K562 (cell line): ENCODE data around the gene NR5A1. TPM values are rescaled to one million over a fixed set of nuclear protein-coding genes. Genes with fewer than 3 reads are reported as not detected.

Experiments used
- ATAC-seq: fragments of 200-7000 bp; cut with Tn5 transposase; 3 replicates; pipeline ENCODE4 v1.9.1; 2020; ENCODE audit warnings: moderate library complexity
- BruUV-seq: library from RNA; stranded (reverse); fragments of 400-500 nt; replicated peaks from 2 replicates; lab custom pipeline; 2021; lab: Mats Ljungman, UMichigan
- CTCF ChIA-PET: fragments of 300-600 bp; formaldehyde crosslinking; extraction: SDS; loops from one replicate; lab custom pipeline; 2021; ENCODE audit warnings: low intra/inter-chr PET ratio; lab: Yijun Ruan, JAX
- POLR2A ChIA-PET: fragments of 300-600, 350-650 bp; sonication (Branson Sonifier 250); formaldehyde crosslinking; extraction: SDS; loops from one replicate; lab custom pipeline; 2021; ENCODE audit warnings: antibody characterized with exemption, inconsistent platforms; lab: Yijun Ruan, JAX
- DNase-seq, 4 experiments: peaks; one replicate each; pipeline versions ENCODE4 v3.0.0 to v3.0.0-alpha.2; 2011 to 2018; ENCODE audit warnings: low spot score in 3 of 4, mixed read lengths in 3 of 4; ENCODE audit errors: extremely low read depth in 1 of 4
- FAIRE-seq: peaks from 2 replicates; lab custom pipeline; 2011; peaks lifted over from hg19 to GRCh38; lab: Jason Lieb, UNC
- H2AFZ ChIP-seq: 2 replicates; pipeline ENCODE4 v1.6.0; 2011; ENCODE audit warnings: low read depth, low read length, control low read depth, inconsistent platforms
- H3K27ac ChIP-seq: fragments of 200-600 bp; 3 replicates; pipeline ENCODE4 v1.8.0; 2011; ENCODE audit warnings: low read depth, mild to moderate bottlenecking, control low read depth, inconsistent platforms, low read length, moderate library complexity, mixed read lengths; ENCODE audit errors: extremely low read depth
- H3K27me3 ChIP-seq, 2 experiments: fragments of 300-600 bp in 1 of 2; 2 replicates in 1 of 2; 3 replicates in 1 of 2; pipeline versions ENCODE4 v1.6.0 to v1.8.0; 2011; ENCODE audit warnings: inconsistent platforms in 2 of 2, low read length in 2 of 2, mild to moderate bottlenecking in 1 of 2, mixed read lengths in 1 of 2, moderate library complexity in 1 of 2; ENCODE audit not compliant: control insufficient read depth in 2 of 2, insufficient read depth in 2 of 2
- H3K36me3 ChIP-seq: fragments of 300-600 bp; 3 replicates; pipeline ENCODE4 v1.8.0; 2011; ENCODE audit warnings: mild to moderate bottlenecking, low read length, inconsistent platforms; ENCODE audit not compliant: control insufficient read depth, insufficient read depth
- H3K4me1 ChIP-seq, 2 experiments: fragments of 200-600 bp in 1 of 2; replicated peaks in 1 of 2; 2 replicates in 1 of 2; 3 replicates in 1 of 2; pipeline versions ENCODE4 v1.5.1 to v1.8.0; 2011; ENCODE audit warnings: inconsistent platforms in 2 of 2, low read length in 2 of 2, mild to moderate bottlenecking in 1 of 2, mixed read lengths in 1 of 2, moderate library complexity in 1 of 2; ENCODE audit not compliant: control insufficient read depth in 2 of 2, insufficient read depth in 2 of 2
- H3K4me2 ChIP-seq: 2 replicates; pipeline ENCODE4 v1.6.1; 2011; ENCODE audit warnings: low read length, control low read depth, inconsistent platforms, mixed read lengths; ENCODE audit not compliant: insufficient read depth
- H3K4me3 ChIP-seq: fragments of 200-600 bp; sonication (generic), shearing (Covaris generic); 2 replicates; pipeline ENCODE4 v1.5.1; 2016; ENCODE audit warnings: control low read depth, inconsistent platforms
- H3K79me2 ChIP-seq: fragments of 200-600 bp; 3 replicates; pipeline ENCODE4 v1.8.0; 2011; ENCODE audit warnings: low read length, inconsistent platforms; ENCODE audit not compliant: control insufficient read depth, insufficient read depth
- H3K9ac ChIP-seq, 2 experiments: 2 replicates each; pipeline versions ENCODE4 v1.6.0 to v1.6.1; 2011; ENCODE audit warnings: low read depth in 2 of 2, low read length in 2 of 2, control low read depth in 1 of 2, inconsistent platforms in 1 of 2, mild to moderate bottlenecking in 1 of 2, mixed read lengths in 1 of 2; ENCODE audit not compliant: insufficient read depth in 1 of 2
- H3K9me1 ChIP-seq: one replicate; pipeline ENCODE4 v1.6.0; 2011; ENCODE audit warnings: inconsistent platforms, mild to moderate bottlenecking, low read length, moderate library complexity; ENCODE audit not compliant: control insufficient read depth, insufficient read depth
- H3K9me3 ChIP-seq: replicated peaks from 2 replicates; pipeline ENCODE4 v1.5.1; 2011; ENCODE audit warnings: low read depth, low read length, inconsistent platforms; ENCODE audit not compliant: control insufficient read depth, insufficient read depth
- H4K20me1 ChIP-seq: replicated peaks from 2 replicates; pipeline ENCODE4 v1.6.1; 2011; ENCODE audit warnings: low read length, inconsistent platforms, mixed read lengths; ENCODE audit not compliant: control insufficient read depth, insufficient read depth
- HDAC2 ChIP-seq: fragments of 450-650 bp; IDR thresholded peaks from 2 replicates; pipeline ENCODE4 v1.6.1; 2016; ENCODE audit warnings: mild to moderate bottlenecking
- PHF20 ChIP-seq: fragments of 450-650 bp; IDR thresholded peaks from 2 replicates; pipeline ENCODE4 v1.6.1; 2018; ENCODE audit not compliant: partially characterized antibody
- POLR2AphosphoS2 ChIP-seq: IDR thresholded peaks from 2 replicates; pipeline ENCODE4 v1.6.1; 2012; ENCODE audit warnings: low read length, improper control_type of control experiment
- TEAD1 ChIP-seq, 2 experiments: fragments of 450-650 bp in 1 of 2; sonication (generic) in 1 of 2; formaldehyde crosslinking; IDR thresholded peaks; 2 replicates each; pipeline versions ENCODE4 v1.4.0 to v1.8.0; 2020 to 2022; ENCODE audit warnings: mild to moderate bottlenecking in 2 of 2, missing genetic modification reagents in 1 of 2
- TOE1 ChIP-seq, 2 experiments: fragments of 450-650 bp in 1 of 2; sonication (generic) in 1 of 2; formaldehyde crosslinking in 1 of 2; IDR thresholded peaks; 2 replicates each; pipeline versions ENCODE4 v1.7.1 to v1.8.0; 2016 to 2022; ENCODE audit warnings: borderline replicate concordance in 2 of 2, mild to moderate bottlenecking in 2 of 2, antibody characterized with exemption in 1 of 2, inconsistent platforms in 1 of 2, low read depth in 1 of 2, missing genetic modification reagents in 1 of 2, moderate library complexity in 1 of 2
- ZKSCAN8 ChIP-seq: fragments of 200-800 bp; sonication (Bioruptor generic); IDR thresholded peaks from 2 replicates; pipeline ENCODE4 v1.6.1; 2016; ENCODE audit warnings: missing genetic modification characterization, missing compliant biosample characterization
- ZNF24 ChIP-seq: fragments of 450-650 bp; IDR thresholded peaks from 2 replicates; pipeline ENCODE4 v1.6.1; 2016
- ZNF57 ChIP-seq: fragments of 450-650 bp; formaldehyde crosslinking; IDR thresholded peaks from 2 replicates; pipeline ENCODE4 v1.4.0; 2020; ENCODE audit warnings: mild to moderate bottlenecking, moderate library complexity
- WGBS: fragments of 100-300 bp; shearing (Covaris generic); methylation state at CpG from one replicate; pipeline ENCODE4 v1.1.6; 2016; ENCODE audit warnings: low coverage, mixed read lengths; ENCODE audit not compliant: insufficient coverage; ENCODE audit errors: missing lambda C conversion rate; 5-methylcytosine and 5-hydroxymethylcytosine counted together
- in situ Hi-C: fragments of 300-500 bp; cut with MboI; formaldehyde crosslinking; loops from 4 replicates; pipeline ENCODE4 v1.15.0; 2018; ENCODE audit warnings: inconsistent platforms, mixed read lengths
- intact Hi-C: fragments of 100-400 bp; cut with micrococcal nuclease; formaldehyde crosslinking; loops from 2 replicates; pipeline ENCODE4 v1.14.2; 2022
- polyA plus RNA-seq, 8 experiments: library from polyadenylated mRNA; depleted of rRNA in 4 of 8; stranded (reverse) in 5 of 8; unstranded in 3 of 8; fragments of >200 nt; fragmentation: Nextera tagmentation in 2 of 8; fragmentation: Illumina TruSeq in 1 of 8; extraction: Ambion mirVana in 2 of 8; extraction: Trizol in 1 of 8; gene quantifications; 2 replicates each; pipeline versions ENCODE4 v1.2.1 to v1.2.3, GENCODE V29; 2011 to 2014; ENCODE audit warnings: inconsistent platforms in 1 of 8, missing spikeins in 1 of 8
- total RNA-seq, 7 experiments: library from RNA; depleted of rRNA in 6 of 7; stranded (reverse); fragments of >200 nt in 6 of 7; fragmentation: Illumina TruSeq in 2 of 7; extraction: Trizol in 2 of 7; gene quantifications; 2 replicates each; pipeline versions ENCODE4 v1.2.1 to v1.2.3, GENCODE V29; 2011 to 2021; ENCODE audit warnings: low replicate concordance in 1 of 7

Gene NR5A1
- total and polyA plus RNA-seq, 9 of the 15 experiments (the other 6 are each of a cell fraction or from before 2014, with no cell fraction given), result 0.11 to 0.32 (median 0.20) TPM; not detected in 6

- TF ChIP-seq TOE1 (IDR thresholded peaks at IDR 0.05; ENCODE audit: borderline replicate concordance), result no peak
- TF ChIP-seq TOE1 (CRISPR knock-in tag; IDR thresholded peaks at IDR 0.05; ENCODE audit: borderline replicate concordance, low read depth), result no peak
- no peak for TF ChIP-seq ZNF57 (CRISPR knock-in tag)
- no peak for TF ChIP-seq TEAD1 (CRISPR knock-in tag; IDR thresholded peaks at IDR 0.05)
- TF ChIP-seq POLR2AphosphoS2, result no peak
- no peak for TF ChIP-seq PHF20
Observed at GRCh38 chr9:124479371-124479770, 27.8 kb downstream of the NR5A1 start (continued).

GRCh38 chr9:124478354-124478753 is 28.8 kb downstream of the NR5A1 start:
- Histone ChIP-seq H3K27ac (no peak overlapping the region), H3K9ac (peak overlapping the region in 1 of 2 experiments; percentile 64; a peak in 2 of 4 replicates), H3K9me1 (no peaks in the 10 kb centered on the region), H3K4me1 (peaks cover 0 to 59% of the 10 kb centered on the region in 2 experiments; a peak in 3 of 5 replicates), H3K4me3 (no peak overlapping the region), H3K36me3 (no peaks in the 10 kb centered on the region), H4K20me1 (peaks cover 13% of the 10 kb centered on the region), H3K9me3 (no peaks in the 10 kb centered on the region), H2AFZ (no peak overlapping the region), H3K79me2 (no peaks in the 10 kb centered on the region), H3K27me3 (peaks cover 4 to 57% of the 10 kb centered on the region in 2 experiments; a peak in 4 of 5 replicates), H3K4me2 (no peak overlapping the region)
- BruUV-seq, result no TSS peak
- intact Hi-C loops (no loop called here), in situ Hi-C loops (no loop called here)
- ChIA-PET CTCF (no interaction called here), POLR2A (no interaction called here)
- no peak for TF ChIP-seq ZNF24
- peak; percentile 51; the same call in 1 of the 2 replicates for TF ChIP-seq ZKSCAN8
- no peak for TF ChIP-seq HDAC2
- WGBS, result 18% methylated on average over 6 of the region's 12 CpGs
- DNase-seq, result no peak
- peak; percentile 26 for FAIRE-seq
- no peak for ATAC-seq
